ENCODE results near the gene CNTRL. TPM values are rescaled to one million over a fixed set of nuclear protein-coding genes. Genes with fewer than 3 reads are reported as not detected.

CNTRL gene
- total RNA-seq, 4 donors from 2014 or later: 9.9 to 23.0 (median 15.4) TPM

GRCh38 chr9:121048175-121048574 lies 26.6 kb upstream of the CNTRL start:
- Histone ChIP-seq H3K27me3 (no peaks in the 10 kb centered on the region), H3K4me1 (no peaks in the 10 kb centered on the region), H3K4me3 (replicated peaks in 1 of 3) (no peak overlapping the region), H3K27ac (no peak overlapping the region), H3K9me3 (no peaks in the 10 kb centered on the region), H3K36me3 (no peaks in the 10 kb centered on the region)
- 96 to 97% methylated on average over 2 of the region's 2 CpGs for WGBS, 2 donors
- intact Hi-C loops (cut with DNase I): no loop called here
- TF ChIP-seq CTCF (IDR thresholded peaks at IDR 0.05) (no peak), POLR2A (IDR thresholded peaks at IDR 0.05) (no peak)
- DNase-seq: no peak

GRCh38 chr9:121048618-121049017 lies 26.1 kb upstream of the CNTRL start:
- Histone ChIP-seq H3K36me3 (no peaks in the 10 kb centered on the region), H3K4me3 (replicated peaks in 1 of 3) (no peak overlapping the region), H3K27me3 (no peaks in the 10 kb centered on the region), H3K4me1 (no peaks in the 10 kb centered on the region), H3K27ac (no peak overlapping the region), H3K9me3 (no peaks in the 10 kb centered on the region)
- DNase-seq: no peak
- intact Hi-C loops (cut with DNase I): no loop called here
- TF ChIP-seq POLR2A (IDR thresholded peaks at IDR 0.05): no peak
- TF ChIP-seq CTCF (IDR thresholded peaks at IDR 0.05): no peak

- WGBS, 2 donors: 80 to 86% methylated on average over 6 of the region's 6 CpGs
- intact Hi-C loops (cut with DNase I): no loop called here
- TF ChIP-seq POLR2A (IDR thresholded peaks at IDR 0.05): no peak
- no peak for TF ChIP-seq CTCF (IDR thresholded peaks at IDR 0.05)
Measured at GRCh38 chr9:121050128-121050988, 24.4 kb upstream of the CNTRL start, which contains the start of gene C5. C5 (minus strand) TSS chr9:121050275; CDS start chr9:121050246, 29 bp downstream.

GRCh38 chr9:121053544-121053943 lies 21.2 kb upstream of the CNTRL start:
- DNase-seq: no peak
- Histone ChIP-seq H3K27me3 (no peaks in the 10 kb centered on the region), H3K4me1 (no peaks in the 10 kb centered on the region), H3K9me3 (no peaks in the 10 kb centered on the region), H3K27ac (no peak overlapping the region), H3K4me3 (replicated peaks in 1 of 3) (no peak overlapping the region), H3K36me3 (no peaks in the 10 kb centered on the region)
- WGBS, 2 donors: 60 to 75% methylated on average over 4 of the region's 4 CpGs
- intact Hi-C loops (cut with DNase I): no loop called here
- TF ChIP-seq CTCF (IDR thresholded peaks at IDR 0.05) (no peak), POLR2A (IDR thresholded peaks at IDR 0.05) (no peak)

More at GRCh38 chr9:121050128-121050988, 24.4 kb upstream of the CNTRL start, which contains the start of gene C5:
- H3K4me1 ChIP-seq: no peaks in the 10 kb centered on the region
- DNase-seq: no peak
- no peaks in the 10 kb centered on the region for H3K27me3 ChIP-seq
- H3K36me3 ChIP-seq: no peaks in the 10 kb centered on the region
- no peak within 1 kb of the TSS for H3K27ac ChIP-seq
- no peaks in the 10 kb centered on the region for H3K9me3 ChIP-seq
- H3K4me3 ChIP-seq (replicated peaks in 1 of 3): no peak within 1 kb of the TSS

GRCh38 chr9:121055642-121056143 lies 19.1 kb upstream of the CNTRL start:
- H3K9me3 ChIP-seq: no peaks in the 10 kb centered on the region
- H3K27ac ChIP-seq: no peak overlapping the region
- no peaks in the 10 kb centered on the region for H3K4me1 ChIP-seq
- H3K4me3 ChIP-seq (replicated peaks in 1 of 3): no peak overlapping the region
- no peaks in the 10 kb centered on the region for H3K27me3 ChIP-seq
- DNase-seq: no peak
- intact Hi-C loops (cut with DNase I): no loop called here
- 83 to 100% methylated on average over 2 of the region's 2 CpGs for WGBS, 2 donors
- H3K36me3 ChIP-seq: no peaks in the 10 kb centered on the region
- TF ChIP-seq CTCF (IDR thresholded peaks at IDR 0.05): peak in 1 of 6 experiments; percentile 19
- no peak for TF ChIP-seq POLR2A (IDR thresholded peaks at IDR 0.05)

All from thyroid gland (tissue), 4 donors.